ENCODE results near the gene MRGPRG.

Gene MRGPRG

GRCh38 chr11:3192511-3193372 is 25.9 kb downstream of the MRGPRG start:
- DNase-seq = no peak

- DNase-seq = no peak
Observed at GRCh38 chr11:3191586-3192324, 26.9 kb downstream of the MRGPRG start.

- no peak for DNase-seq
Observed at GRCh38 chr11:3190600-3190999, 28.0 kb downstream of the MRGPRG start.

GRCh38 chr11:3189886-3190583 is 28.6 kb downstream of the MRGPRG start:
- no peak for DNase-seq

GRCh38 chr11:3189196-3189843 is 29.3 kb downstream of the MRGPRG start:
- DNase-seq = no peak

- DNase-seq = no peak
Observed at GRCh38 chr11:3188496-3189195, 30.0 kb downstream of the MRGPRG start.

- no peak for DNase-seq
Observed at GRCh38 chr11:3186166-3186953, 32.3 kb downstream of the MRGPRG start.

- DNase-seq = no peak
Observed at GRCh38 chr11:3184732-3185347, 33.8 kb downstream of the MRGPRG start.

GRCh38 chr11:3183523-3183922 is 35.1 kb downstream of the MRGPRG start:
- no peak for DNase-seq

GRCh38 chr11:3182462-3182852 is 36.2 kb downstream of the MRGPRG start:
- DNase-seq = no peak

- DNase-seq = peak; percentile 6
Observed at GRCh38 chr11:3181725-3182461, 36.7 kb downstream of the MRGPRG start.

GRCh38 chr11:3180869-3181268 is 37.7 kb downstream of the MRGPRG start:
- DNase-seq = no peak

GRCh38 chr11:3178349-3178748 is 40.3 kb downstream of the MRGPRG start:
- DNase-seq = no peak

GRCh38 chr11:3177931-3178330 is 40.7 kb downstream of the MRGPRG start:
- no peak for DNase-seq

- DNase-seq = no peak
Observed at GRCh38 chr11:3176487-3176886, 42.1 kb downstream of the MRGPRG start.

GRCh38 chr11:3175194-3175593 is 43.4 kb downstream of the MRGPRG start:
- DNase-seq = no peak

GRCh38 chr11:3174387-3174786 is 44.2 kb downstream of the MRGPRG start:
- no peak for DNase-seq

- no peak for DNase-seq
Observed at GRCh38 chr11:3173795-3174194, 44.8 kb downstream of the MRGPRG start.

GRCh38 chr11:3171931-3172560 is 46.6 kb downstream of the MRGPRG start:
- no peak for DNase-seq
